ENCODE measurements around the gene MIB2.
"Not testable (repeated sequence)": the region's sequence is repeated elsewhere in the genome, so short reads cannot be mapped to it uniquely, and the experiment has no call there.

DNA sequence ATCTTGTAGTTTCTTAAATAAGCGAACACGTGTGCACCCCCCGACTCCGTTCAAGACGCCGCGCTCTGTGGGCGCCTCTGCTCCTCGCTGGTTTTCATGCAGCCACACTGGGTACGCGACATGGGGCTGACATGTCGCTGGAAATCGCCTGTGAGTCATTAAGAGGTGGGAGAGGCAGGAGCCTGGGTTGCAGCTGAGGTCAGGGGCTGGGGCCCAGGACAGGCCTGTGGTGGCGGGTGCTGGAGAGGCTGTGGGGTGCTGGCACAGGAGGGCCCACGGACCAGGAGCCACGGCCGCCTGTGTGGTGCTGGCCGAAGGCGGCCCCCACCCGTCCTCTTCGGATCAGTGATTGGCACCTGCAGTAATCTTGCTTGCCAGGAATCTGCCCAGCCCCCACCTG, 59.5 kb downstream of the MIB2 start:
- not testable (repeated sequence) for TF ChIP-seq CTCF, POLR2A, POLR2AphosphoS5 (IDR thresholded peaks at IDR 0.05)

Data from stomach (tissue), 4 donors.